Activated CD8-positive, alpha-beta memory T cell treated with anti-CD3 and anti-CD28 coated beads, Interleukin-2, amount 50 U/mL, for 1 hour (primary cell): Measurements from ENCODE around the gene ASNS.

Experiments used
- DNase-seq: peaks from one replicate; pipeline ENCODE4 v3.0.0-alpha.2; 2020; ENCODE audit errors: extremely low read depth

Gene ASNS

GRCh38 chr7:97842772-97843345 is 29.3 kb downstream of the ASNS start:
- DNase-seq: no peak

DNA sequence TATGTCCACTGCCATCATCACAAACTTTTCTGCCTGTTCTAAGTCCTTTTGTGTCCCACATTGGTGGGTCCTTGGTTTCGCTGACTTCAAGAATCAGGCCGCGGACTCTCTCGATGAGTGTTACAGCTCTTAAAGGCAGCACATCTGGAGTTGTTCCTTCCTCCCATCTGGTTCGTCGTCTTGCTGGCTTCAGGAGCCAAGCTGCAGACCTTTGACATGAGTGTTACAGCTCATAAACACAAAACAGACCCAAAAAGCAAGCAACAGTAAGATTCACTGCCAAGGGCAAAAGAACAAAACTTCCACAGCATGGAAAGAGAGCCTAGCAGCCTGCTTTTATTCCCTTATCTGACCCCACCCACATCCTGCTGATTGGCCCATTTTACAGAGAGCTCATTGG is 30.2 kb downstream of the ASNS start:
- no peak for DNase-seq

GRCh38 chr7:97835296-97836138 is 36.7 kb downstream of the ASNS start:
- DNase-seq: peak; percentile 1

DNA sequence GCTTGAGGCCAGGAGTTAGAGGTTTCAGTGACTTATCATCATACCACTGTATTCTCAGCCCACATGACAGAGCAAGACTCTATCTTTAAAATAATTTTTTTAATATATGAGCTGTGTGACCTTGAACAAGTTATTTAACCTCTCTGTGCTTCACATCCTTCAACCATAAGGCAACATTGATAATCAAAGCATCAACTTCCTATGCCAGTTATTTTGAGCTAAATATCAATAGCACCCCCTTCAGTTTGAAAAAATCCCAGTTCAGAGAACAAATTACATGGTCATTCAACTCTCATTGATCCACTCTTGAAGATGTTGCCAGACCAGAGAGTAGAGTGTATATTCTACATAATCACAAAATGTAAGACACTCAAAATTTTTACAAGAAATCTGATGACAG is 53.0 kb downstream of the ASNS start:
- no peak for DNase-seq

- DNase-seq: no peak
Measured at GRCh38 chr7:97818066-97818663, 54.0 kb downstream of the ASNS start.
